ENCODE measurements around the gene IL9R.
A peak's percentile ranks its signal among the peaks of the same experiment; 100 is the strongest.
"Not testable (repeated sequence)": the region's sequence is repeated elsewhere in the genome, so short reads cannot be mapped to it uniquely, and the experiment has no call there.

Gene IL9R

DNA sequence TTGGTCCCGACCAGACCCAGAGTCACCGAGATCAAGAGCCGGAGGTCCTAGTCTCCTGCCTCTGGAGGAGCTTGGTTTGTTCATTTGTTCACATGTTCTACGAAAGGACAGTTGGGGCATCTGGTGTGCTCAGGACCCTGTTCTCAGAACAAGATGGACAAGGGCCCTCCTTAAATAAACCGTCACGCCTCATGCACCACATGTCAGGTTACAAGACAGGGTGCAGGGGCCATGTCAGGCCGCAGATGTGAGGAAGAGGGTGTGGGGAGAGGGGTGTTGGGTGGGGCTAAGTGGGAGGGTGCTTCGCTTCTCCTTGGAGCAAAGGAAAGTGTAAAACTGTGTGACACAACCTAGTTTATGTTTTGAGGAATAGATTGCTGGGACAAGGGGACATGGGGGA is 9.0 kb downstream of the IL9R start:
- H3K4me1 ChIP-seq (ENCODE audit: control insufficient read depth, insufficient read depth, low read length); CTCF ChIA-PET; H3K27ac ChIP-seq (ENCODE audit: extremely low read depth, low read depth, low read length); H3K9me3 ChIP-seq (ENCODE audit: control insufficient read depth, insufficient read depth, low read depth, low read length); POLR2A ChIA-PET; H3K36me3 ChIP-seq (ENCODE audit: control insufficient read depth in 2 of 2, insufficient read depth in 1 of 2, low read length in 2 of 2); H3K4me3 ChIP-seq (ENCODE audit: low read depth, low read length): not testable (repeated sequence)

DNA sequence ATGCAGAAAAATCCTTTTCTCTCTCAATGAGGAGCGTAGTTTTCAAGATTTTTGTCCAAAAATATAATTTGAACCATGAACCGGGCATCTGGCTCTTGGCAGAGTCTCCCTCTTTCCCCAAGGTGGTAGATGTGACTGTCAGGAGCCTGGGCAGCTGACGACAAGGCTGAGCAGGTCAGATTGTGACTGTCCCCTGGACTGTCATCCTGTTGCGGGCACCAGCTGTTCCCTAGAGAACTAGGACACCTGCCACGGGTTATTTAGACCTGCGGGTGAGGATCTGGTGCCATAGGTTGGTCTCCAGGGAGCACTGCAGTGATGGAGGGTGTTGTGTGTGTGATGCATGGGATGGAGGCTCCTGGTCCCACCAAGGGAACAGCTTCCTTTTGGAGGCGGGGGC is 10.9 kb downstream of the IL9R start:
- H3K36me3 ChIP-seq (ENCODE audit: control insufficient read depth in 2 of 2, insufficient read depth in 1 of 2, low read length in 2 of 2); H3K4me3 ChIP-seq (ENCODE audit: low read depth, low read length); CTCF ChIA-PET; H3K27ac ChIP-seq (ENCODE audit: extremely low read depth, low read depth, low read length); H3K4me1 ChIP-seq (ENCODE audit: control insufficient read depth, insufficient read depth, low read length); H3K9me3 ChIP-seq (ENCODE audit: control insufficient read depth, insufficient read depth, low read depth, low read length); POLR2A ChIA-PET: not testable (repeated sequence)

DNA sequence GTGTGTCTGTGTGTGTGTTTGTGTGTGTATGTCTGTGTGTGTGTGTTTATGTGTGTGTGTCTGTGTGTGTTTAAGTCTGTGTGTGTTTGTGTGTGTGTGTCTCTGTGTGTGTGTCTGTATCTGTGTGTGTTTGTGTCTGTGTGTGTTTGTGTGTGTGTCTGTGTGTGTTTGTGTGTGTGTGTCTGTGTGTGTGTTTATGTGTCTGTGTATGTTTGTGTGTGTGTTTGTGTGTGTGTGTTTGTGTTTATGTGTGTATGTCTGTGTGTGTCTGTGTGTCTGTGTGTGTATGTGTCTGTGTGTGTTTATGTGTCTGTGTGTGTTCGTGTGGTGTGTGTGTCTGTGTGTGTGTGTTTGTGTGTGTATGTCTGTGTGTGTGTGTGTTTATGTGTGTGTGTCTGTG is 11.4 kb downstream of the IL9R start:
- Histone ChIP-seq H3K4me3 (ENCODE audit: low read depth, low read length) (no peak overlapping the region), H3K9me3 (ENCODE audit: control insufficient read depth, insufficient read depth, low read depth, low read length) (no peaks in the 10 kb centered on the region), H3K27ac (ENCODE audit: extremely low read depth, low read depth, low read length) (no peak overlapping the region), H3K36me3 (ENCODE audit: control insufficient read depth in 2 of 2, insufficient read depth in 1 of 2, low read length in 2 of 2) (no peaks in the 10 kb centered on the region), H3K4me1 (ENCODE audit: control insufficient read depth, insufficient read depth, low read length) (no peaks in the 10 kb centered on the region)
- ChIA-PET CTCF (no interaction called here), POLR2A (no interaction called here)
- TF ChIP-seq ZNF157 (tag by site-specific recombination; IDR thresholded peaks at IDR 0.05) (peak; percentile 65; the same call in 1 of the 2 replicates), KLF8 (tag by site-specific recombination; IDR thresholded peaks at IDR 0.05) (no peak), KLF1 (tag by site-specific recombination; IDR thresholded peaks at IDR 0.05) (no peak), ZNF202 (tag by site-specific recombination; IDR thresholded peaks at IDR 0.05; ENCODE audit: borderline replicate concordance) (no peak), ZNF768 (tag by site-specific recombination; IDR thresholded peaks at IDR 0.05) (no peak; the same call in 1 of the 2 replicates), ZNF169 (tag by site-specific recombination; IDR thresholded peaks at IDR 0.05) (no peak), ZNF785 (tag by site-specific recombination; IDR thresholded peaks at IDR 0.05) (peak; percentile 92), GLIS1 (tag by site-specific recombination; IDR thresholded peaks at IDR 0.05) (no peak), ZNF791 (tag by site-specific recombination; IDR thresholded peaks at IDR 0.05) (no peak), ZNF677 (tag by site-specific recombination; IDR thresholded peaks at IDR 0.05) (no peak), SETDB1 (IDR thresholded peaks at IDR 0.05; ENCODE audit: insufficient read length, low read length) (no peak), SCRT1 (tag by site-specific recombination; IDR thresholded peaks at IDR 0.05; ENCODE audit: borderline replicate concordance) (peak; percentile 74; the same call in 1 of the 2 replicates), OVOL3 (tag by site-specific recombination; IDR thresholded peaks at IDR 0.05) (no peak), KLF7 (tag by site-specific recombination; IDR thresholded peaks at IDR 0.05; ENCODE audit: borderline replicate concordance) (no peak)
- TF ChIP-seq, protein P1, sequence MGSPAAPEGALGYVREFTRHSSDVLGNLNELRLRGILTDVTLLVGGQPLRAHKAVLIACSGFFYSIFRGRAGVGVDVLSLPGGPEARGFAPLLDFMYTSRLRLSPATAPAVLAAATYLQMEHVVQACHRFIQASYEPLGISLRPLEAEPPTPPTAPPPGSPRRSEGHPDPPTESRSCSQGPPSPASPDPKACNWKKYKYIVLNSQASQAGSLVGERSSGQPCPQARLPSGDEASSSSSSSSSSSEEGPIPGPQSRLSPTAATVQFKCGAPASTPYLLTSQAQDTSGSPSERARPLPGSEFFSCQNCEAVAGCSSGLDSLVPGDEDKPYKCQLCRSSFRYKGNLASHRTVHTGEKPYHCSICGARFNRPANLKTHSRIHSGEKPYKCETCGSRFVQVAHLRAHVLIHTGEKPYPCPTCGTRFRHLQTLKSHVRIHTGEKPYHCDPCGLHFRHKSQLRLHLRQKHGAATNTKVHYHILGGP (tag by site-specific recombination; IDR thresholded peaks at IDR 0.05), result peak; percentile 49; the same call in 1 of the 2 replicates
- TF ChIP-seq, protein P2, sequence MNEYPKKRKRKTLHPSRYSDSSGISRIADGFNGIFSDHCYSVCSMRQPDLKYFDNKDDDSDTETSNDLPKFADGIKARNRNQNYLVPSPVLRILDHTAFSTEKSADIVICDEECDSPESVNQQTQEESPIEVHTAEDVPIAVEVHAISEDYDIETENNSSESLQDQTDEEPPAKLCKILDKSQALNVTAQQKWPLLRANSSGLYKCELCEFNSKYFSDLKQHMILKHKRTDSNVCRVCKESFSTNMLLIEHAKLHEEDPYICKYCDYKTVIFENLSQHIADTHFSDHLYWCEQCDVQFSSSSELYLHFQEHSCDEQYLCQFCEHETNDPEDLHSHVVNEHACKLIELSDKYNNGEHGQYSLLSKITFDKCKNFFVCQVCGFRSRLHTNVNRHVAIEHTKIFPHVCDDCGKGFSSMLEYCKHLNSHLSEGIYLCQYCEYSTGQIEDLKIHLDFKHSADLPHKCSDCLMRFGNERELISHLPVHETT (tag by site-specific recombination; IDR thresholded peaks at IDR 0.05), result 0 out of 2 replicates have a peak, but pooled peaks have one; percentile 64
- TF ChIP-seq, protein P3, sequence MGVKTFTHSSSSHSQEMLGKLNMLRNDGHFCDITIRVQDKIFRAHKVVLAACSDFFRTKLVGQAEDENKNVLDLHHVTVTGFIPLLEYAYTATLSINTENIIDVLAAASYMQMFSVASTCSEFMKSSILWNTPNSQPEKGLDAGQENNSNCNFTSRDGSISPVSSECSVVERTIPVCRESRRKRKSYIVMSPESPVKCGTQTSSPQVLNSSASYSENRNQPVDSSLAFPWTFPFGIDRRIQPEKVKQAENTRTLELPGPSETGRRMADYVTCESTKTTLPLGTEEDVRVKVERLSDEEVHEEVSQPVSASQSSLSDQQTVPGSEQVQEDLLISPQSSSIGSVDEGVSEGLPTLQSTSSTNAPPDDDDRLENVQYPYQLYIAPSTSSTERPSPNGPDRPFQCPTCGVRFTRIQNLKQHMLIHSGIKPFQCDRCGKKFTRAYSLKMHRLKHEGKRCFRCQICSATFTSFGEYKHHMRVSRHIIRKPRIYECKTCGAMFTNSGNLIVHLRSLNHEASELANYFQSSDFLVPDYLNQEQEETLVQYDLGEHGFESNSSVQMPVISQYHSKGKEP (tag by site-specific recombination; IDR thresholded peaks at IDR 0.05), result no peak
- TF ChIP-seq, protein P4, sequence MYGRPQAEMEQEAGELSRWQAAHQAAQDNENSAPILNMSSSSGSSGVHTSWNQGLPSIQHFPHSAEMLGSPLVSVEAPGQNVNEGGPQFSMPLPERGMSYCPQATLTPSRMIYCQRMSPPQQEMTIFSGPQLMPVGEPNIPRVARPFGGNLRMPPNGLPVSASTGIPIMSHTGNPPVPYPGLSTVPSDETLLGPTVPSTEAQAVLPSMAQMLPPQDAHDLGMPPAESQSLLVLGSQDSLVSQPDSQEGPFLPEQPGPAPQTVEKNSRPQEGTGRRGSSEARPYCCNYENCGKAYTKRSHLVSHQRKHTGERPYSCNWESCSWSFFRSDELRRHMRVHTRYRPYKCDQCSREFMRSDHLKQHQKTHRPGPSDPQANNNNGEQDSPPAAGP (tag by site-specific recombination; IDR thresholded peaks at IDR 0.05), result no peak
- TF ChIP-seq, protein P5, sequence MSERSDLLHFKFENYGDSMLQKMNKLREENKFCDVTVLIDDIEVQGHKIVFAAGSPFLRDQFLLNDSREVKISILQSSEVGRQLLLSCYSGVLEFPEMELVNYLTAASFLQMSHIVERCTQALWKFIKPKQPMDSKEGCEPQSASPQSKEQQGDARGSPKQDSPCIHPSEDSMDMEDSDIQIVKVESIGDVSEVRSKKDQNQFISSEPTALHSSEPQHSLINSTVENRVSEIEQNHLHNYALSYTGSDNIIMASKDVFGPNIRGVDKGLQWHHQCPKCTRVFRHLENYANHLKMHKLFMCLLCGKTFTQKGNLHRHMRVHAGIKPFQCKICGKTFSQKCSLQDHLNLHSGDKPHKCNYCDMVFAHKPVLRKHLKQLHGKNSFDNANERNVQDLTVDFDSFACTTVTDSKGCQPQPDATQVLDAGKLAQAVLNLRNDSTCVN (tag by site-specific recombination; optimal IDR thresholded peaks at IDR 0.05), result no peak
- TF ChIP-seq, protein P6, sequence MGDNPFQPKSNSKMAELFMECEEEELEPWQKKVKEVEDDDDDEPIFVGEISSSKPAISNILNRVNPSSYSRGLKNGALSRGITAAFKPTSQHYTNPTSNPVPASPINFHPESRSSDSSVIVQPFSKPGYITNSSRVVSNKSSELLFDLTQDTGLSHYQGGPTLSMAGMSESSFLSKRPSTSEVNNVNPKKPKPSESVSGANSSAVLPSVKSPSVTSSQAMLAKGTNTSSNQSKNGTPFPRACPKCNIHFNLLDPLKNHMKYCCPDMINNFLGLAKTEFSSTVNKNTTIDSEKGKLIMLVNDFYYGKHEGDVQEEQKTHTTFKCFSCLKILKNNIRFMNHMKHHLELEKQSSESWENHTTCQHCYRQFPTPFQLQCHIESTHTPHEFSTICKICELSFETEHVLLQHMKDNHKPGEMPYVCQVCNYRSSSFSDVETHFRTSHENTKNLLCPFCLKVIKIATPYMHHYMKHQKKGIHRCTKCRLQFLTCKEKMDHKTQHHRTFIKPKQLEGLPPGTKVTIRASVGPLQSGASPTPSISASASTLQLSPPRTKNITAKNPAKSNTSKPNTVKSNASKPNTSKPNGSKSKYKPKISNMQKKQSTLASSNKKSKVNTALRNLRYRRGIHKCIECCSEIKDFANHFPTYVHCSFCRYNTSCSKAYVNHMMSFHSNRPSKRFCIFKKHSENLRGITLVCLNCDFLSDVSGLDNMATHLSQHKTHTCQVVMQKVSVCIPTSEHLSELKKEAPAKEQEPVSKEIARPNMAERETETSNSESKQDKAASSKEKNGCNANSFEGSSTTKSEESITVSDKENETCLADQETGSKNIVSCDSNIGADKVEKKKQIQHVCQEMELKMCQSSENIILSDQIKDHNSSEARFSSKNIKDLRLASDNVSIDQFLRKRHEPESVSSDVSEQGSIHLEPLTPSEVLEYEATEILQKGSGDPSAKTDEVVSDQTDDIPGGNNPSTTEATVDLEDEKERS (tag by site-specific recombination; IDR thresholded peaks at IDR 0.05), result no peak
- TF ChIP-seq, protein P7, sequence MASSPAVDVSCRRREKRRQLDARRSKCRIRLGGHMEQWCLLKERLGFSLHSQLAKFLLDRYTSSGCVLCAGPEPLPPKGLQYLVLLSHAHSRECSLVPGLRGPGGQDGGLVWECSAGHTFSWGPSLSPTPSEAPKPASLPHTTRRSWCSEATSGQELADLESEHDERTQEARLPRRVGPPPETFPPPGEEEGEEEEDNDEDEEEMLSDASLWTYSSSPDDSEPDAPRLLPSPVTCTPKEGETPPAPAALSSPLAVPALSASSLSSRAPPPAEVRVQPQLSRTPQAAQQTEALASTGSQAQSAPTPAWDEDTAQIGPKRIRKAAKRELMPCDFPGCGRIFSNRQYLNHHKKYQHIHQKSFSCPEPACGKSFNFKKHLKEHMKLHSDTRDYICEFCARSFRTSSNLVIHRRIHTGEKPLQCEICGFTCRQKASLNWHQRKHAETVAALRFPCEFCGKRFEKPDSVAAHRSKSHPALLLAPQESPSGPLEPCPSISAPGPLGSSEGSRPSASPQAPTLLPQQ (tag by site-specific recombination; IDR thresholded peaks at IDR 0.05), result no peak
